BJ (cell line): ENCODE results near the gene GPR143. TPM values are rescaled to one million over a fixed set of nuclear protein-coding genes. Genes with fewer than 3 reads are reported as not detected.

Experiments used
- CTCF ChIA-PET: fragments of 350-600 bp; formaldehyde crosslinking; extraction: SDS; loops from one replicate; lab custom pipeline; 2021; ENCODE audit warnings: antibody characterized with exemption, inconsistent platforms; lab: Yijun Ruan, JAX
- POLR2A ChIA-PET: fragments of 300-600 bp; sonication (Branson Sonifier 250); formaldehyde crosslinking; extraction: SDS; loops from one replicate; lab custom pipeline; 2021; ENCODE audit warnings: antibody characterized with exemption; lab: Charles Lee
- DNase-seq: peaks from one replicate; pipeline ENCODE4 v3.0.0-alpha.2; 2011; ENCODE audit warnings: low read depth
- H3K27me3 ChIP-seq: 2 replicates; pipeline ENCODE4 v1.6.0; 2011; ENCODE audit warnings: low read length; ENCODE audit not compliant: control insufficient read depth, insufficient read depth
- H3K36me3 ChIP-seq: 2 replicates; pipeline ENCODE4 v1.5.1; 2011; ENCODE audit warnings: low read length; ENCODE audit not compliant: control insufficient read depth, insufficient read depth
- H3K4me3 ChIP-seq: 2 replicates; pipeline ENCODE4 v1.5.1; 2011; ENCODE audit warnings: low read depth, mild to moderate bottlenecking, control low read depth, low read length
- polyA plus RNA-seq: library from polyadenylated mRNA; depleted of rRNA; stranded (reverse); fragments of >200 nt; gene quantifications from 2 replicates; pipeline ENCODE4 v1.2.3, GENCODE V29; 2011
- TF ChIP-seq, protein P1 (sequence below): IDR thresholded peaks from 2 replicates; pipeline ENCODE4 v1.5.1; 2011; ENCODE audit warnings: low read depth, mild to moderate bottlenecking, control low read depth, inconsistent platforms, low read length, moderate library complexity; ENCODE audit not compliant: insufficient read depth

The GPR143 gene
- polyA plus RNA-seq, 1 experiment: not detected

- H3K27me3 ChIP-seq: no peaks in the 10 kb centered on the region
- TF ChIP-seq, protein P1, sequence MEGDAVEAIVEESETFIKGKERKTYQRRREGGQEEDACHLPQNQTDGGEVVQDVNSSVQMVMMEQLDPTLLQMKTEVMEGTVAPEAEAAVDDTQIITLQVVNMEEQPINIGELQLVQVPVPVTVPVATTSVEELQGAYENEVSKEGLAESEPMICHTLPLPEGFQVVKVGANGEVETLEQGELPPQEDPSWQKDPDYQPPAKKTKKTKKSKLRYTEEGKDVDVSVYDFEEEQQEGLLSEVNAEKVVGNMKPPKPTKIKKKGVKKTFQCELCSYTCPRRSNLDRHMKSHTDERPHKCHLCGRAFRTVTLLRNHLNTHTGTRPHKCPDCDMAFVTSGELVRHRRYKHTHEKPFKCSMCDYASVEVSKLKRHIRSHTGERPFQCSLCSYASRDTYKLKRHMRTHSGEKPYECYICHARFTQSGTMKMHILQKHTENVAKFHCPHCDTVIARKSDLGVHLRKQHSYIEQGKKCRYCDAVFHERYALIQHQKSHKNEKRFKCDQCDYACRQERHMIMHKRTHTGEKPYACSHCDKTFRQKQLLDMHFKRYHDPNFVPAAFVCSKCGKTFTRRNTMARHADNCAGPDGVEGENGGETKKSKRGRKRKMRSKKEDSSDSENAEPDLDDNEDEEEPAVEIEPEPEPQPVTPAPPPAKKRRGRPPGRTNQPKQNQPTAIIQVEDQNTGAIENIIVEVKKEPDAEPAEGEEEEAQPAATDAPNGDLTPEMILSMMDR: no peak
- H3K4me3 ChIP-seq: no peak overlapping the region
- no peak for DNase-seq
- CTCF ChIA-PET: interaction anchor here (0.6 kb wide), 1 partner anchor 1745 kb away, joined by 3 read pairs; no protein-coding TSS in a partner anchor
- POLR2A ChIA-PET: no interaction called here
- H3K36me3 ChIP-seq: no peaks in the 10 kb centered on the region
These were observed 7.5 kb downstream of the GPR143 start for GRCh38 chrX:9758021-9758638.

- no peak overlapping the region for H3K4me3 ChIP-seq
- POLR2A ChIA-PET: no interaction called here
- H3K36me3 ChIP-seq: no peaks in the 10 kb centered on the region
- DNase-seq: no peak
- H3K27me3 ChIP-seq: no peaks in the 10 kb centered on the region
- TF ChIP-seq, protein P1: no peak
- CTCF ChIA-PET: no interaction called here
These were observed 8.3 kb downstream of the GPR143 start for GRCh38 chrX:9757366-9757765.

DNA sequence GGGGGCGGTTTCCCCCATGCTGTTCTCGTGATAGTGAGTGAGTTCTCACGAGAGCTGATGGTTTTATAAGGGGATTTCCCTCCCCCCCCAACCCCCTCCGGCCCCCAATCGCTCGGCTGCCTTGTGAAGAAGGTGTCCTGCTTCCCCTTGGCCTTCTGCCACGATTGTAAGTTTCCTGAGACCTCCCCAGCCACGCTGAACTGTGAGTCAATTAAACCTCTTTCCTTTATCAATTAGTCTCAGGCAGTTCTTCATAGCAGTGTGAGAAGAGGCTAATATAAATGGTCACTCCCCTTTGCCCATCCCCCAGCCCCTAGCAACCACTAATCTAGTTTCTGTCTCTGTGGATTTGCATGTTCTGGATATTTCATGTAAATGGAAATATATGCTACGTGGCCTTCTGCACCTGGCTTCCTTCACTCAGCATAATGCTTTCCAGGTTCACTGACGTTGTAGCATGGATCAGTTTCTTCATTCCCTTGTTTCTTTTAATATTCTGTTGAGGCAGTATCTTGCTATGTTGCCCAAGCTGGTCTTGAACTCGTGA is 16.4 kb downstream of the GPR143 start:
- H3K36me3 ChIP-seq: no peaks in the 10 kb centered on the region
- H3K27me3 ChIP-seq: no peaks in the 10 kb centered on the region
- ChIA-PET CTCF (interaction anchor here (1.2 kb wide), 1 partner anchor 370 kb away, joined by 3 read pairs; no protein-coding TSS in a partner anchor), POLR2A (no interaction called here)
- DNase-seq: no peak
- no peak overlapping the region for H3K4me3 ChIP-seq
- TF ChIP-seq, protein P1: no peak

DNA sequence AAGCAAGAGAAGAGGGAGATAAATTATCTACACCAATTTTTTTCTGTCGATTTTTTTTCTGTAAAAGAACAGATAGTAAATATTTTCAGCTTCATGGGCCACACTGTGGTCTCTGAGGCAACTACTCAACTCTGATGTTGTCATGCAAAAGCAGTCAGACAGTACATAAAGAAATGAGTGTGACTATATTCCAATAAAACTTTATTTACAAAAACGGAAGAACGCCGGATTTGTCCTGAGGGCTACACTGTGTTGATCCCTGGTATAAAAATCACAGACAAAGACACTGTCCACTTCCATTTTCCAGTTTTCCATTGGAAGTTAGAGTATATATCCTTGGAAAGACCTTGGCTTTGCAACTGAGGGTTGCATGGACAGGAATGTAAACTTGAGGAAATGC is 18.0 kb downstream of the GPR143 start:
- DNase-seq: no peak
- Histone ChIP-seq H3K4me3 (no peak overlapping the region), H3K36me3 (no peaks in the 10 kb centered on the region), H3K27me3 (no peaks in the 10 kb centered on the region)
- CTCF ChIA-PET: no interaction called here
- TF ChIP-seq, protein P1: no peak
- POLR2A ChIA-PET: no interaction called here

GRCh38 chrX:9746148-9746888 is 19.3 kb downstream of the GPR143 start:
- POLR2A ChIA-PET: no interaction called here
- H3K4me3 ChIP-seq: no peak overlapping the region
- CTCF ChIA-PET: no interaction called here
- H3K27me3 ChIP-seq: no peaks in the 10 kb centered on the region
- TF ChIP-seq, protein P1: no peak
- no peak for DNase-seq
- no peaks in the 10 kb centered on the region for H3K36me3 ChIP-seq
